ENCODE measurements around the gene CAMKMT.

- TF ChIP-seq CTCF (IDR thresholded peaks at IDR 0.05): no peak
- no peak for TF ChIP-seq EP300 (IDR thresholded peaks at IDR 0.05)
Measured at GRCh38 chr2:44342854-44343253, 18.9 kb upstream of the CAMKMT start.
